ENCODE data around the gene DLL1.

DLL1 gene

GRCh38 chr6:170278743-170279094 is 12.2 kb downstream of the DLL1 start:
- TF ChIP-seq PAX5 (IDR thresholded peaks at IDR 0.05; ENCODE audit: insufficient read depth, low read length, severe bottlenecking), result no peak
- no peak for TF ChIP-seq POLR2A (IDR thresholded peaks at IDR 0.05; ENCODE audit: low read depth, low read length)
- no peak for TF ChIP-seq POLR2AphosphoS5 (IDR thresholded peaks at IDR 0.05; ENCODE audit: low read depth, low read length)
- TF ChIP-seq SPI1 (IDR thresholded peaks at IDR 0.05; ENCODE audit: low read depth, low read length), result no peak
- TF ChIP-seq POU2F2 (IDR thresholded peaks at IDR 0.05; ENCODE audit: low read depth, low read length), result no peak
- no peak for TF ChIP-seq TAF1 (IDR thresholded peaks at IDR 0.05; ENCODE audit: low read depth, low read length)
- DNase-seq (ENCODE audit: insufficient read length, low spot score) (no peak), FAIRE-seq (no peak)

DNA sequence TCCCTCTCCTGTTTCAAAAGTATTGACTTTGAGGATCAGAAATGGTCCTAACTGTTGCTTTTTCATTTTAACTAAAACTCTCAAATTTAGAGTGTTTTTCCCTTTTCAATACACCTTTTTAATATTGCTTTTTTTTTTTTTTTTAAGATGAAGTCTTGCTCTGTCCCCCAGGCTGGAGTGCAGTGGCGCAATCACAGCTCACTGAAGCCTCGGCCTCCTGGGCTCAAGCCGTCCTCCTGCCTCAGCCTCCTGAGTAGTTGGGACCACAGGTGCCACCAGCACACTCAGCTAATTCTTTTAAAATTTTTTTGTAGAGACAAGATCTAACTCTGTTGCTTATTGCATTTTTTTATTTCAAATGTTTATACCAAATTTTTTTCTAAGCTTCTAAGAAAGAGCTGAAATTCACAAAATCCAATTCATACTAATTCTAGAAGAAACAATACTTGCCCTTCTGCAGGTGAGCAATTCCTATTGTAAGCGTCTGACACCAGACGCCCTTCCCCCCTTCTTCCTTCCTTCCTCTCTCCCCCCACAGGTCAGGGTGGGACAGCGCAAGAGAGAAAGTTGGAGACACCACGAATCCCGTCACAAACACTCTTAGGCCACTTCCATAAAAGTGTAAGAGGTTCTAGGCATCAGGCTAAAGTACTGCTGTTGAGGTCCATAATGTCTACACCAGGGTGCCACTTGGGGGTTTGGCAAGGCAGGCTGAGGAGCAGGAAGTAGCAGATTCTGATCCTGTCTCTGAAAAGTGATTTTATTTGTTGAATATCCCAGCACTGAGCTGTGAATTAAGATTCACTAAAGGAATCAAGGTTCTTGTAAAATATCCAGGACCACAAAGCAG is 12.8 kb downstream of the DLL1 start:
- FAIRE-seq (no peak), DNase-seq (ENCODE audit: insufficient read length, low spot score) (no peak)
- no peak for TF ChIP-seq POLR2A (IDR thresholded peaks at IDR 0.05; ENCODE audit: low read depth, low read length)
- no peak for TF ChIP-seq TAF1 (IDR thresholded peaks at IDR 0.05; ENCODE audit: low read depth, low read length)
- no peak for TF ChIP-seq POLR2AphosphoS5 (IDR thresholded peaks at IDR 0.05; ENCODE audit: low read depth, low read length)
- TF ChIP-seq PAX5 (IDR thresholded peaks at IDR 0.05; ENCODE audit: insufficient read depth, low read length, severe bottlenecking), result no peak
- no peak for TF ChIP-seq SPI1 (IDR thresholded peaks at IDR 0.05; ENCODE audit: low read depth, low read length)
- TF ChIP-seq POU2F2 (IDR thresholded peaks at IDR 0.05; ENCODE audit: low read depth, low read length), result no peak

DNA sequence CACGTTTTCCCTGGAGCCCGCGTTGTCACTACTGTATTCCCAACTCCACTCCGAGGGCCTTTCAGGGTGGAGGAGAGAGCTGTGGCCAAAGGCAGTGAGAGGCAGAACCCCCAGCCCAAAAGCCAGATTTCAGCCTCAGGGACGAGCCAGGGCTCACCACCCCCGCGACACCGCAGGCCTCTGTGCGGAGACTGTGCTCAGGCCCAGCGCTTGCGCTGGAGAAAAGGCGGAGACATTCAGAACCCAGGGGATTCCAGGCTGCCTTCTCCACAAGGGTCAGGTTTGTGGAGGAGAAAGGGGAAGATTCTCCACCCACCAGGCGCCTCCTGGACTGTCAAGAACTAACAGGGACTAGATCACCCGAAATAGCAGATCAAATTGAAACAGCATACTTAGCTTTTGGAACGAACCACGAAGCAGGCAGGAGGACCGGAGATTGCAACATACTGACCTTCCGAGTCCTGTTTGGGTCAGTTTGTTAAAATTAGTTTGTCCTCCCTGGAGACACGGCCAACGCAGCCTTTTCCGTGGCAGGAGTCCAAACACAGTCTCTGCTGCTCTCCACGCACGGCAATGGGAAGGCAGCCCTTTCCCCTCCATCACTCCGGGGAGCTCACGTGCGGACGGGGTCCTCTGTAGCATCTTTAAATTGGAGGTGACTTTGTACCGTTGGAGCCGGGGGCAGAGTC is 14.4 kb downstream of the DLL1 start:
- FAIRE-seq, result no peak
- no peak for DNase-seq (ENCODE audit: insufficient read length, low spot score)
- TF ChIP-seq TAF1 (IDR thresholded peaks at IDR 0.05; ENCODE audit: low read depth, low read length), result no peak
- TF ChIP-seq POLR2AphosphoS5 (IDR thresholded peaks at IDR 0.05; ENCODE audit: low read depth, low read length), result no peak
- TF ChIP-seq POU2F2 (IDR thresholded peaks at IDR 0.05; ENCODE audit: low read depth, low read length), result no peak
- TF ChIP-seq POLR2A (IDR thresholded peaks at IDR 0.05; ENCODE audit: low read depth, low read length), result no peak
- no peak for TF ChIP-seq PAX5 (IDR thresholded peaks at IDR 0.05; ENCODE audit: insufficient read depth, low read length, severe bottlenecking)
- no peak for TF ChIP-seq SPI1 (IDR thresholded peaks at IDR 0.05; ENCODE audit: low read depth, low read length)

- DNase-seq (ENCODE audit: insufficient read length, low spot score) (no peak), FAIRE-seq (no peak)
- no peak for TF ChIP-seq POU2F2 (IDR thresholded peaks at IDR 0.05; ENCODE audit: low read depth, low read length)
- TF ChIP-seq PAX5 (IDR thresholded peaks at IDR 0.05; ENCODE audit: insufficient read depth, low read length, severe bottlenecking), result no peak
- TF ChIP-seq SPI1 (IDR thresholded peaks at IDR 0.05; ENCODE audit: low read depth, low read length), result no peak
- no peak for TF ChIP-seq POLR2AphosphoS5 (IDR thresholded peaks at IDR 0.05; ENCODE audit: low read depth, low read length)
- no peak for TF ChIP-seq TAF1 (IDR thresholded peaks at IDR 0.05; ENCODE audit: low read depth, low read length)
- TF ChIP-seq POLR2A (IDR thresholded peaks at IDR 0.05; ENCODE audit: low read depth, low read length), result no peak
Observed at GRCh38 chr6:170274713-170275560, 15.9 kb downstream of the DLL1 start.

DNA sequence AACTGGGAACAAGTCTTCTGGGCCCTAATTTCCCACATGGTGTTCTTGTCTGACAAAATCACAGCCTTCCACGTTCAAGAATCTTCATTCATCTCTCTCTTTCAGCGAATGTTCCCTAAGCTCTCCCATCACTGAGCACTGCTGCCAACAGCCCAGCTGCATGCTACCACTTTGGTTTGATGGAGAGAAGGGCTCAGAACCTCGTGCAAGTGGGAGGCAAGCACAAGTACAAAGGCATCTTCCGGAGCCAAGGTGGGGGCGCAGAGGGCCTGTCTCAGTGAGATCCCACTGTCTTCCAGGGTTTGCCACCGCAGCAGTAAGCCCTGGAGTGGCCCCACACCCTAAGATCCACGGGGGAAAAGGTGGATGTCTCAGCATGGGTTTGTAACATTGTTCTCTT is 17.2 kb downstream of the DLL1 start:
- DNase-seq (ENCODE audit: insufficient read length, low spot score) (no peak), FAIRE-seq (no peak)
- no peak for TF ChIP-seq POU2F2 (IDR thresholded peaks at IDR 0.05; ENCODE audit: low read depth, low read length)
- TF ChIP-seq POLR2A (IDR thresholded peaks at IDR 0.05; ENCODE audit: low read depth, low read length), result no peak
- no peak for TF ChIP-seq TAF1 (IDR thresholded peaks at IDR 0.05; ENCODE audit: low read depth, low read length)
- no peak for TF ChIP-seq SPI1 (IDR thresholded peaks at IDR 0.05; ENCODE audit: low read depth, low read length)
- no peak for TF ChIP-seq POLR2AphosphoS5 (IDR thresholded peaks at IDR 0.05; ENCODE audit: low read depth, low read length)
- no peak for TF ChIP-seq PAX5 (IDR thresholded peaks at IDR 0.05; ENCODE audit: insufficient read depth, low read length, severe bottlenecking)

DNA sequence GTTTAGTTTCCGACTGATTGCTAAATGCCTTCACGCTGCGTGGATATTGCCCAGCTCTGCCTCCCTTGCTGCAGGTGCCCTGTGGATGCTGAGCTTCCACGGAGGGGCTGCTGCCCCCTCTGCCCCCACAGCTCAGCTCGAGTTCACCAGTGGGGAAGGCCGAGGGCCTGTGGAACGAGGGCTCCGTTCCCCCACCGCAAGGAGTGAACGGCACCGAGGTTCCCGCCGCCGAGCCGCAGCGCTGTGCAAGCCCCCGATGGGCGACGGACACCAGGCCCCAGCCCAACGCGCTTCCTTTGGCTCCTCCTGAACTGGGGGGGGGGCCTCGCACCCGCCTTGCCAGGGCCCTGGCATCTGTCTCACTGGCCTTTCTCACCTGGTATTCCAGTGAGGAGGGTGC is 17.7 kb downstream of the DLL1 start:
- no peak for FAIRE-seq
- TF ChIP-seq POU2F2 (IDR thresholded peaks at IDR 0.05; ENCODE audit: low read depth, low read length) (no peak), SPI1 (IDR thresholded peaks at IDR 0.05; ENCODE audit: low read depth, low read length) (no peak), POLR2AphosphoS5 (IDR thresholded peaks at IDR 0.05; ENCODE audit: low read depth, low read length) (no peak), POLR2A (IDR thresholded peaks at IDR 0.05; ENCODE audit: low read depth, low read length) (no peak), TAF1 (IDR thresholded peaks at IDR 0.05; ENCODE audit: low read depth, low read length) (no peak), PAX5 (IDR thresholded peaks at IDR 0.05; ENCODE audit: insufficient read depth, low read length, severe bottlenecking) (no peak)
- DNase-seq (ENCODE audit: insufficient read length, low spot score), result no peak

DNA sequence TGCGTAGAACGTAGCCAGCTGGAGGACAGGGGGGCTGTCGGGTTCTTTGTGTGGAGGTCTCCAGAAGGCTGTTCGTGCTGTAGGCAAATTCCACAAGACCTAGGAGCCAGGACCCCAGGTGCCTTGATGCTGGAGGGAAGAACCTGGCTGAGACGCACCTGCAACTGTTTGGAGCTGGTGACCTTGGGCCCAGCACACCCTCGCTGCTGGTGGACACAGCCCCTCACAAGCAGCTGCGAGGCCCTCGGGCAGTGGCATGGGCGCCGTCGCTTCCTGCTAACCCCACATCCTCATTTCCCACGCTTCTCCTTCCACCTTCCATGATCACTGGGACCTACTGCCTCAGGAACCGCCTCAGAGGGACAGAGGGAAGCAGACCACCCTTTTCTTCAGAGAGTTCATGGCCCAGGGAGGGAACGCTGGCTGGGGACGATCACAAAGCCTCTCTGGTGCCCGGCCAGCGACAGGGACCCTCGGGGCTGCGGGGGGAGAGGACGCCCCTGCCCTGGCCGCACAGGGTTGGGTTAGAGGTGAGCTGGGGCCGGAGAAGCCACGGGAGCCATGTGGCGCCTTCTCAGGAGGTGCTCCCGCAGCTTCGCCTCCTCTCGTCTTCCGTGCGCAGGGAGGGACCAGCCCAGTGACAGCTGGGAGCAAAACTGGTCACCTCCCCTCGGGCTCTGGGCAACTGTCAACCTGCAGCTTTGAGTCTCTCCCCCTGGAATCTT is 18.4 kb downstream of the DLL1 start:
- DNase-seq (ENCODE audit: insufficient read length, low spot score), result no peak
- FAIRE-seq, result no peak

DNA sequence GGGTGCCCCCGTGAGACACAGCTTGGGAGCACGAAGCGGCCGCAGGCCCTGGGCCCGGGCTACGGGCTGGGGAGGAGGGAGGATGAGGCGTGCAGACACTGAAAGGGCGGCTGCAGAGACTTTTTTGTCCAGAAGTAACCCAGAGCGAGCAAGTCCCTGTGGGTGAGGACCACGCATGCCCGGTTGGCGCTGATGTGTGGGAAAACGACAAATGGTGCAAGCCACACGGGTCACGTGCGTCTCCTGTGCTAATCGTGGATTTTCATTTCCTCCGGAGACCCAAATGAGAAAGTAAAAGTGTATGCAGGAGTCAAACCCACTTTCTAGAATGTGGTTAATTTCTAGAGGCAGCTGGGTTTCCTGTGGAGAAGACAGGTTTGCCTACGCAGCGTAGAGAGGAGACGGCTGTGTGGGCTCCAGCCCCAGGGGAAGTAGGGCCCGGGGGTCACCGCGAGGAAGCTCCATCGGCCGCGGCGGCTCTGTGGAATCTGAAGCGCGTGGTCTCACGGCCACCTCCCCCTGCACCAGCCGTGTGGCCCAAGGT is 19.0 kb downstream of the DLL1 start:
- peak; percentile 99 for FAIRE-seq
- peak; percentile 96 for DNase-seq (ENCODE audit: insufficient read length, low spot score)

More for the DNA sequence above, 18.4 kb downstream of the DLL1 start:
- TF ChIP-seq POLR2AphosphoS5 (IDR thresholded peaks at IDR 0.05; ENCODE audit: low read depth, low read length) (no peak), SPI1 (IDR thresholded peaks at IDR 0.05; ENCODE audit: low read depth, low read length) (no peak), POLR2A (IDR thresholded peaks at IDR 0.05; ENCODE audit: low read depth, low read length) (no peak), TAF1 (IDR thresholded peaks at IDR 0.05; ENCODE audit: low read depth, low read length) (no peak), PAX5 (IDR thresholded peaks at IDR 0.05; ENCODE audit: insufficient read depth, low read length, severe bottlenecking) (no peak), POU2F2 (IDR thresholded peaks at IDR 0.05; ENCODE audit: low read depth, low read length) (no peak)

More for the DNA sequence above, 19.0 kb downstream of the DLL1 start:
- TF ChIP-seq POLR2A (IDR thresholded peaks at IDR 0.05; ENCODE audit: low read depth, low read length) (no peak), SPI1 (IDR thresholded peaks at IDR 0.05; ENCODE audit: low read depth, low read length) (peak; percentile 51; the same call in 1 of the 2 replicates), POU2F2 (IDR thresholded peaks at IDR 0.05; ENCODE audit: low read depth, low read length) (0 out of 2 replicates have a peak, but pooled peaks have one; percentile 38)
